Trophoblast cell (in vitro differentiated cells and primary cell): ENCODE results near the gene FAM13A.

ENCODE experiments used
- DNase-seq, 2 donors: peaks; one replicate each; pipeline ENCODE4 v3.0.0-alpha.2; 2016
- H2AFZ ChIP-seq: 2 replicates; pipeline ENCODE4 v1.6.1; 2013; ENCODE audit warnings: low read length, moderate library complexity, mild to moderate bottlenecking; ENCODE audit not compliant: insufficient read depth, poor library complexity
- H2AK5ac ChIP-seq: 2 replicates; pipeline ENCODE4 v1.6.1; 2013; ENCODE audit warnings: mild to moderate bottlenecking, low read length
- H2BK120ac ChIP-seq: 2 replicates; pipeline ENCODE4 v1.6.1; 2013; ENCODE audit warnings: low read length, mild to moderate bottlenecking, moderate library complexity; ENCODE audit not compliant: insufficient read depth, poor library complexity
- H2BK12ac ChIP-seq: 2 replicates; pipeline ENCODE4 v1.6.1; 2013; ENCODE audit warnings: mild to moderate bottlenecking, low read length, moderate library complexity
- H2BK5ac ChIP-seq: 2 replicates; pipeline ENCODE4 v1.6.1; 2013; ENCODE audit warnings: low read length, low read depth, moderate library complexity, mild to moderate bottlenecking; ENCODE audit not compliant: poor library complexity
- H3K14ac ChIP-seq: 2 replicates; pipeline ENCODE4 v1.6.1; 2013; ENCODE audit warnings: mild to moderate bottlenecking, low read length
- H3K18ac ChIP-seq: 2 replicates; pipeline ENCODE4 v1.6.1; 2013; ENCODE audit warnings: mild to moderate bottlenecking, low read length
- H3K23ac ChIP-seq: 2 replicates; pipeline ENCODE4 v1.6.1; 2013; ENCODE audit warnings: low read length
- H3K27ac ChIP-seq: 2 replicates; pipeline ENCODE4 v1.5.1; 2013; ENCODE audit warnings: low read depth, mild to moderate bottlenecking, inconsistent platforms, low read length, moderate library complexity
- H3K27me3 ChIP-seq: 2 replicates; pipeline ENCODE4 v1.6.1; 2013; ENCODE audit warnings: inconsistent platforms, mild to moderate bottlenecking, low read length, moderate library complexity; ENCODE audit not compliant: insufficient read depth
- H3K36me3 ChIP-seq, 2 experiments: 1 replicate in 1 of 2; 2 replicates in 1 of 2; pipeline ENCODE4 v1.6.1; 2013; ENCODE audit warnings: low read length in 2 of 2, mild to moderate bottlenecking in 2 of 2, moderate library complexity in 1 of 2; ENCODE audit not compliant: insufficient read depth in 2 of 2, control insufficient read depth in 1 of 2
- H3K4ac ChIP-seq: 2 replicates; pipeline ENCODE4 v1.6.1; 2013; ENCODE audit warnings: low read depth, mild to moderate bottlenecking, low read length, moderate library complexity
- H3K4me1 ChIP-seq, 2 experiments: 1 replicate in 1 of 2; 2 replicates in 1 of 2; pipeline ENCODE4 v1.6.1; 2013; ENCODE audit warnings: low read length in 2 of 2, mild to moderate bottlenecking in 2 of 2, moderate library complexity in 1 of 2; ENCODE audit not compliant: insufficient read depth in 2 of 2, control insufficient read depth in 1 of 2
- H3K4me2 ChIP-seq: 2 replicates; pipeline ENCODE4 v1.6.1; 2013; ENCODE audit warnings: inconsistent platforms, mild to moderate bottlenecking, low read length, moderate library complexity
- H3K4me3 ChIP-seq: 2 replicates; pipeline ENCODE4 v1.5.1; 2013; ENCODE audit warnings: mild to moderate bottlenecking, low read depth, low read length, inconsistent platforms
- H3K79me1 ChIP-seq: one replicate; pipeline ENCODE4 v1.6.1; 2013; ENCODE audit warnings: low read length
- H3K79me2 ChIP-seq: 2 replicates; pipeline ENCODE4 v1.6.1; 2013; ENCODE audit warnings: low read length, mild to moderate bottlenecking; ENCODE audit not compliant: control insufficient read depth, insufficient read depth, poor library complexity
- H3K9ac ChIP-seq: 2 replicates; pipeline ENCODE4 v1.6.1; 2013; ENCODE audit warnings: mild to moderate bottlenecking, low read length
- H3K9me3 ChIP-seq: 2 replicates; pipeline ENCODE4 v1.6.1; 2013; ENCODE audit warnings: low read depth, mild to moderate bottlenecking, control low read depth, inconsistent platforms, low read length; ENCODE audit not compliant: insufficient read depth
- H4K12ac ChIP-seq: 2 replicates; pipeline ENCODE4 v1.6.1; 2013; ENCODE audit warnings: low read depth, mild to moderate bottlenecking, low read length, moderate library complexity
- H4K8ac ChIP-seq: 2 replicates; pipeline ENCODE4 v1.6.1; 2013; ENCODE audit warnings: low read depth, mild to moderate bottlenecking, low read length, moderate library complexity
- H4K91ac ChIP-seq: one replicate; pipeline ENCODE4 v1.6.1; 2013; ENCODE audit warnings: low read depth, mild to moderate bottlenecking, low read length, moderate library complexity
- WGBS: extraction: QIAGEN DNeasy Blood & Tissue Kit; methylation state at CpG from one replicate; pipeline ENCODE4 v1.1.7; 2013; ENCODE audit warnings: missing lambda C conversion rate; ENCODE audit not compliant: insufficient read length, insufficient coverage; ENCODE audit errors: extremely low coverage; 5-methylcytosine and 5-hydroxymethylcytosine counted together

FAM13A gene

DNA sequence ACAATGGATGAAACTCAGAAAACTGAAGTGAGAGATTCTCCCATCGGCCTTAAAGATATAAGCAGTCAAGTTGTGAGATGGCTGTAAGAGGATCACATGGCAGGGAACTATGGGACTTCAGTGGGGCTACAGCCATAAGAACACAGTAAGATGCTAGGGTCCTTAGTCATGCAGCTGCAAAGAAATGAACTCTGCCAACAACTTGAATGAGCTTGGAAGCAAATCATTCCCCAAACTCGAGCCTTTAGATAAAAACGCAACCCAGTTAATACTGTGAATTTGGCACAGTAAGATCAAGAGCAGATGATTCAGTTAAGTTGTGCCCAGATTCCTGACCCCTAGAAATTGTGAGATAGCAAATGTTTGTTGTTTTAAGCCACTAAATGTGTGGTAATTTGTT is 117.3 kb downstream of the FAM13A start:
- no peaks in the 10 kb centered on the region for H3K27me3 ChIP-seq
- H3K4me2 ChIP-seq, result no peak overlapping the region
- H4K12ac ChIP-seq, result no peak overlapping the region
- no peak overlapping the region for H3K14ac ChIP-seq
- no peak overlapping the region for H2BK12ac ChIP-seq
- no peak overlapping the region for H3K23ac ChIP-seq
- H3K79me1 ChIP-seq, result no peaks in the 10 kb centered on the region
- H2AFZ ChIP-seq, result no peak overlapping the region
- no peaks in the 10 kb centered on the region for H3K4me1 ChIP-seq
- H2AK5ac ChIP-seq, result no peak overlapping the region
- no peaks in the 10 kb centered on the region for H3K79me2 ChIP-seq
- H3K27ac ChIP-seq, result no peak overlapping the region
- H4K91ac ChIP-seq, result no peak overlapping the region
- H3K4ac ChIP-seq, result no peak overlapping the region
- no peak for DNase-seq
- no peaks in the 10 kb centered on the region for H3K36me3 ChIP-seq
- WGBS, result no CpG with 5 or more reads among the region's 3 CpGs
- H4K8ac ChIP-seq, result no peak overlapping the region
- no peak overlapping the region for H3K18ac ChIP-seq
- no peak overlapping the region for H3K9ac ChIP-seq
- no peak overlapping the region for H2BK120ac ChIP-seq
- no peak overlapping the region for H3K4me3 ChIP-seq
- H2BK5ac ChIP-seq, result no peak overlapping the region
- H3K9me3 ChIP-seq, result no peaks in the 10 kb centered on the region

DNA sequence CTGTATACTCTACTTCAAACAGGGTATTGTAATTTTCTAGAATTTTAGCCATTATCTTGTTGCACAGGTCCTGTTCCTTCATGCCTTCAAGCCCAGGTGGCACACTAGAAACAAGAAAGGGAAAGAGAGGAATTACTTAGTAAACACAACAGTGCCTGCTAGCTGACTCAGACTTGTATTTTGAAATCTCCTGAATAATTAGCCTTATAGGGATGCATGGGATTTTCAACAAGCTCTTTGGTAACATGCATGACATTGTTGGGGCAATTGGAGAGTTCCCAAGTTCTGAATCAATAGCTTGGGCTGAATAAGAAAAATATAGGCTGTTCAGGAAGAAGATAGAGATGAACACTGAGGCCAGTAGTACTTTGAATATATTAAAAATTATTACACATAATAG is 118.8 kb downstream of the FAM13A start:
- Histone ChIP-seq H2BK12ac (no peak overlapping the region), H3K4me3 (no peak overlapping the region), H3K18ac (no peak overlapping the region), H2AFZ (no peak overlapping the region), H3K4me1 (no peaks in the 10 kb centered on the region), H3K79me2 (no peaks in the 10 kb centered on the region), H3K23ac (no peak overlapping the region), H3K36me3 (no peaks in the 10 kb centered on the region), H4K12ac (no peak overlapping the region), H3K4ac (no peak overlapping the region), H3K14ac (no peak overlapping the region), H4K8ac (no peak overlapping the region), H3K27me3 (no peaks in the 10 kb centered on the region), H2BK120ac (no peak overlapping the region), H3K79me1 (no peaks in the 10 kb centered on the region), H4K91ac (no peak overlapping the region), H2BK5ac (no peak overlapping the region), H3K9ac (no peak overlapping the region), H3K4me2 (no peak overlapping the region), H3K27ac (no peak overlapping the region), H3K9me3 (no peaks in the 10 kb centered on the region), H2AK5ac (no peak overlapping the region)
- peak; percentile 70 to 92 for DNase-seq

DNA sequence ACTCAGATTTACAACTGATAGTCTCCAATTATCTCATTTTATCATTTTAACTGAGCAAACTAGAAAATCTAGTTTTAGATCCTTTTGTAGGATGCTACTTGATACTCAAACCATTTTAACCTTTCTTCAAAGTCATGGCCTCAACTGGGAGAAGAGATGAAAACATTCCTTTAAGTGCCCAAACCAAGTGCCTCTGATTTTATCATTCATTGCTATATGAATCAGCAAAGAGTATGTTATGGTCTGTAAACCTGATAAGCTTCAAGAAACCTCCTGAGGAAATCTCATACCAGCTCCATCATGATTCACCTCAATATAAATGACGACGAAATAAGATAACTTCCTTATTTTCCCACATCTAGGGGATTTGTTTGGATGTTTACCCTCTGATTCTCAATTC is 119.9 kb downstream of the FAM13A start:
- Histone ChIP-seq H4K8ac (no peak overlapping the region), H3K27ac (no peak overlapping the region), H3K23ac (no peak overlapping the region), H2BK5ac (no peak overlapping the region), H3K79me1 (no peaks in the 10 kb centered on the region), H4K91ac (no peak overlapping the region), H3K36me3 (no peaks in the 10 kb centered on the region), H3K4me3 (no peak overlapping the region), H3K14ac (no peak overlapping the region), H3K4me1 (no peaks in the 10 kb centered on the region), H3K27me3 (no peaks in the 10 kb centered on the region), H2BK12ac (no peak overlapping the region), H3K9ac (no peak overlapping the region), H3K4ac (no peak overlapping the region), H3K79me2 (no peaks in the 10 kb centered on the region), H3K9me3 (no peaks in the 10 kb centered on the region), H2BK120ac (no peak overlapping the region), H2AFZ (no peak overlapping the region), H3K4me2 (no peak overlapping the region), H3K18ac (no peak overlapping the region), H4K12ac (no peak overlapping the region), H2AK5ac (no peak overlapping the region)
- peak; percentile 56 to 97 for DNase-seq
- WGBS, result no CpG with 5 or more reads among the region's 2 CpGs

DNA sequence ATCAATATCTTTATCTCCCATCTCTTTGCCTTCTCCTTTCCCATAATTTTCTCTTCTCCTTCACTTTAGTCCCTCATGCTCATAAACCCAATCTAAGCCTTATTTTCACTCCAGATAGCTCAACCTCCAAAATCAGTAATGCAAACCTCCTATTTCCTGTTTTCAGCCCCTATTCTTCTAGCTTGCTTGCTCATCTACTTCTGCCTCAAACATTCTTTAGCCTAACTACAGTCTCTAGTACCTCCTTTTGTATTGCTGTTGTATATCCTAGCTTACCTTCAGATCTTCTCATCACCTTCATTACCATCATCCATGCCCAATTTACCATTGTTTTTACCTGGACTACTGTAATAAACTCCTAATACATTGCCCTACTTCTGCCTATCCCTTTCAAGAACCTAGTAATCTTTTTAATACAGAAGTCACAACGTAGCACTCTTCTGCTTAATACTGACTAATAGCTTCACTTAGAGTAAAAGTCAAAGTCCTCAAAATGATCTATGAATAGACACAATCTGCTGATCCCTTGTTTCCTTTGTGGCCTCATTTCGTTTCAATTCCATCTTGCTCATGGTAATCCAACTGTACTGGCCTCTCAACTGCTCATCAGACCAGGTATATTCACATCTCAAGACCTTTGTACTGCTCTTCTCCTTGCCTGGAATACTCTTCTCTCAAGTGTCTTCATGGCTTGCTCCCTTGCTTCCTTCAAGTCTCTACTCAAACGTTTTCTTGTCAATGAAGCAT is 123.4 kb downstream of the FAM13A start:
- Histone ChIP-seq H3K27ac (no peak overlapping the region), H3K9ac (no peak overlapping the region), H3K18ac (no peak overlapping the region), H2AK5ac (no peak overlapping the region), H3K27me3 (no peaks in the 10 kb centered on the region), H2AFZ (no peak overlapping the region), H3K36me3 (no peaks in the 10 kb centered on the region), H4K91ac (no peak overlapping the region), H3K4me1 (no peaks in the 10 kb centered on the region), H3K9me3 (no peaks in the 10 kb centered on the region), H3K4me3 (no peak overlapping the region), H4K12ac (no peak overlapping the region), H2BK12ac (no peak overlapping the region), H3K23ac (no peak overlapping the region), H3K4ac (no peak overlapping the region), H2BK120ac (no peak overlapping the region), H3K79me2 (no peaks in the 10 kb centered on the region), H3K14ac (no peak overlapping the region), H4K8ac (no peak overlapping the region), H3K79me1 (no peaks in the 10 kb centered on the region), H3K4me2 (no peak overlapping the region), H2BK5ac (no peak overlapping the region)
- no peak for DNase-seq
- no CpG with 5 or more reads among the region's 3 CpGs for WGBS
